ENCODE results near the gene CSTB. TPM values are rescaled to one million over a fixed set of nuclear protein-coding genes. Genes with fewer than 3 reads are reported as not detected.

Gene CSTB
- total and polyA plus RNA-seq, 2 of the 8 experiments (the other 6 are each of a cell fraction or from before 2014, with no cell fraction given) = 53.8 to 64.1 TPM

- TF ChIP-seq CBX8 (IDR thresholded peaks at IDR 0.05; ENCODE audit: borderline replicate concordance, low read depth, low read length) (no peak), POU5F1 (IDR thresholded peaks at IDR 0.05; ENCODE audit: low read depth, low read length) (no peak), TCF12 (IDR thresholded peaks at IDR 0.05; ENCODE audit: low read depth, low read length) (no peak), ATF3 (IDR thresholded peaks at IDR 0.05; ENCODE audit: insufficient read depth, low read depth, low read length) (no peak), ATF2 (IDR thresholded peaks at IDR 0.05; ENCODE audit: low read length) (no peak), PHF8 (conservative IDR thresholded peaks at IDR 0.05; ENCODE audit: low read depth, low read length) (no peak), SRF (IDR thresholded peaks at IDR 0.05; ENCODE audit: low read depth, low read length) (no peak), CBX5 (IDR thresholded peaks at IDR 0.05; ENCODE audit: low read depth, low read length) (no peak)
These were observed 41.3 kb upstream of the CSTB start (continued) for GRCh38 chr21:43817157-43818086.
